Lower leg skin (tissue), 3 donors: ENCODE measurements around the gene DLGAP4.

Source experiments
- CTCF ChIP-seq, 3 donors: fragments of 450-650 bp; IDR thresholded peaks; one replicate each; pipeline ENCODE4 v1.5.1; 2016; ENCODE audit warnings: antibody characterized with exemption in 3 of 3, mild to moderate bottlenecking in 3 of 3, moderate library complexity in 2 of 3
- POLR2A ChIP-seq, 2 donors: fragments of 450-650 bp; IDR thresholded peaks; one replicate each; pipeline ENCODE4 v1.6.1; 2016 to 2017; ENCODE audit warnings: antibody characterized with exemption in 2 of 2, mild to moderate bottlenecking in 1 of 2, moderate library complexity in 1 of 2

GRCh38 chr20:36507746-36508145 is 201.6 kb downstream of the DLGAP4 start:
- TF ChIP-seq CTCF (IDR thresholded peaks at IDR 0.05) (no peak), POLR2A (IDR thresholded peaks at IDR 0.05) (no peak)
